Measurements from ENCODE around the gene WDR37. TPM values are rescaled to one million over a fixed set of nuclear protein-coding genes. Genes with fewer than 3 reads are reported as not detected.

The WDR37 gene
- polyA plus RNA-seq, 4 donors, result 14.5 to 20.4 (median 17.9) TPM

GRCh38 chr10:1180071-1180730, 124.0 kb downstream of the WDR37 start:
- DNase-seq (ENCODE audit: low read depth in 4 of 4, low spot score in 2 of 4), result no peak

GRCh38 chr10:1180836-1181235, 124.7 kb downstream of the WDR37 start:
- DNase-seq (ENCODE audit: low read depth in 4 of 4, low spot score in 2 of 4), result no peak

Other genes with a start within 250 kb of the WDR37 start
- 10 to 100 TPM; 36.8 to 57.4 (median 48.5) TPM for gene LARP4B, start 124.7 kb upstream of the WDR37 start, polyA plus RNA-seq (ENCODE audit: insufficient read length in 4 of 4)
- 10 to 100 TPM; 51.2 to 70.3 (median 62.7) TPM for gene GTPBP4, start 68.0 kb upstream of the WDR37 start, polyA plus RNA-seq (ENCODE audit: insufficient read length in 4 of 4)
- under 1 TPM in 1 of 4 donors, not detected in 3; 0.25 TPM for gene IDI2, start 30.5 kb upstream of the WDR37 start, polyA plus RNA-seq (ENCODE audit: insufficient read length in 4 of 4)
- gene IDI1, start 7.3 kb upstream of the WDR37 start, polyA plus RNA-seq (ENCODE audit: insufficient read length in 4 of 4), result 10 to 100 TPM; 64.4 to 72.0 (median 71.2) TPM

Measured in left renal cortex interstitium (tissue), 4 donors.